GM18505 (cell line): ENCODE data around the gene MAP2K6.

Source experiments
- ATAC-seq: cut with Tn5 transposase; IDR thresholded peaks from one replicate; pipeline ENCODE4 v1.9.1; 2021; ENCODE audit not compliant: unreplicated experiment
- POLR2A ChIP-seq: IDR thresholded peaks from 4 replicates; pipeline ENCODE4 v1.6.1; 2011; ENCODE audit warnings: borderline replicate concordance; ENCODE audit not compliant: insufficient read depth, insufficient read length; ENCODE audit errors: extremely low read depth

Gene MAP2K6

GRCh38 chr17:69457603-69458002 lies 43.1 kb downstream of the MAP2K6 start:
- ATAC-seq = no peak
- TF ChIP-seq POLR2A = no peak

DNA sequence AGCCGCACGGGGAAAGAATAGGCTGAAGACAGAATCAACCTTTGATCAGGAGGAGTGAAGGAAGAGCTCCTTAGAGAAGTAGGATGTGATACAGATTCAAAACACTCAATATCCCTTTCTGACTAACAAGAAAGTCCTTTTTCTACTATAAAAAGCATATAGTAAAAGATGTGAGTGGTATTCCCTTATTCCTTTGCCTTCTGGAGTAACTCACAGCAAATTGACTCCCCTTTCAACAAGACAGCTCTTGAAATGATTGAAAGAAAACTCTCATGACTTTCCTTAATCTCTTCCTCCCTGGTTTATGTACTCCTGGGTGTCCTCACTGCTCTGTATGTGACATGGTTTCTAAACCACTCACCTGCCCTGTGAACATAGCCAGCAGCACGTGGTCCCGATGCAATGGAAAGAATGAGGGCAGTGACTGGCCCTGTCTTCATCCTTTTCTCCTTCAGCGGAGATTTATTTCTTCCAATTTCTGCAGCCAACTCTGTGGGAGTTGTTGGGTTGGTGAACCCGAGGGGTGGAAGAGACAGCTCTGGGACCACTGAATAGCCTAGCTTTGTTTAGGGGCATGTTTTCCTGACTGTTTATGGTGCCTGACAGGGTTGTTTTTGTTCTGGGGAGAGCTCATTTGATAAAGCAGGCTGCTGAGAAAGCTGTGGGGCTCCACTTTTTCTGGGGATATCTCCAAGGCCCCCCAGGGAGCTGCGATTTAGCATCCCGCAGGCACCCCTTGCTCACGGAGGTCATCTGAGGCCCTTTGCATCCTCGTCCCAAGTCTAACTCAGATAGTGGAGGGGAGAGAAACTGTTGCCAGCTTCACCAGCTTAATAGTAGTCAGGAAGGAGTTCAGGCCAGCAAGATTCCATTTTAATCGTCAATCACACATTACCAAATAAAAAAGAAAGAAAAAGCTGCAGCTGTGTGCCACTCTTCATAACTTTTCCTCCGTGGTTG lies 46.7 kb downstream of the MAP2K6 start:
- TF ChIP-seq POLR2A = no peak
- no peak for ATAC-seq

- no peak for ATAC-seq
Observed at GRCh38 chr17:69461951-69462369, 47.5 kb downstream of the MAP2K6 start.

DNA sequence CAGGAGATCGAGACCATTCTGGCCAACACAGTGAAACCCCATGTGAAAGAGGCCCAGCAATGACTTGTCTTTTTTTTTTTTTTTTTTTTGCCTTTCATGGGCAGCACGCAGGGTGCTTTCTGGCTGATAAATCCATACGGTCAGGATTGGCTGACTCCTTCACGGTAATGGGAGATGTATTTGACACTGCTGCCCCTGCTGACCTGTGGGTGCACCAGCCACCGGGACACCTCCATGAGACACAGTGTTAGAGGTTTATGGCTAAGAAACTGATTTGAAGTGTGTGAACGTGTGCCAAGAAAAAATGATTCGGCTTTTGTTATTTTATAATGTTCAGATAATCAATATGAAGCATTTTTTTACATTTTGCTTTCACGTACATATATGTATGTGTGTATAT lies 48.4 kb downstream of the MAP2K6 start:
- ATAC-seq = no peak
- no peak for TF ChIP-seq POLR2A

More at GRCh38 chr17:69461951-69462369, 47.5 kb downstream of the MAP2K6 start:
- TF ChIP-seq POLR2A = no peak

GRCh38 chr17:69466451-69466850 lies 52.0 kb downstream of the MAP2K6 start:
- no peak for TF ChIP-seq POLR2A
- no peak for ATAC-seq

- no peak for ATAC-seq
- no peak for TF ChIP-seq POLR2A
Observed at GRCh38 chr17:69466905-69467667, 52.6 kb downstream of the MAP2K6 start.

DNA sequence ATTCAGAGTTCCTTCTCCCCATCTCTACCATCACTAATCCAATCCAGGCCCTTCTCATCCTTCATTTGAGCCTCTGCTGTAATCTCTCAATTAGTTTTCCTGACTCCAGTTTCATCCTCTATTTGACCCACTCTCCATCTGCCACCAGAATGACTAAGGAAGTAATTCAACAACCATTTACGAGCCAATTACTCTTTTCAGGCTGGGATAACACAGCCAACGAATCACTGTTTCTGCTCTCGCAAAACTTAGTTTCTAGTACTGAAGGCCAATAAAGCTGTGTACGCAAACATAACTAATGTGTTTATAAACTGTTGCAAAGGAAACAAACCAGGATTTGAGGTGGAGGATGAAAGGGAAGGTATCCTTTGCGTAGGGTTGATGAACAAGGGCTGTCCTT lies 53.7 kb downstream of the MAP2K6 start:
- no peak for TF ChIP-seq POLR2A
- no peak for ATAC-seq

DNA sequence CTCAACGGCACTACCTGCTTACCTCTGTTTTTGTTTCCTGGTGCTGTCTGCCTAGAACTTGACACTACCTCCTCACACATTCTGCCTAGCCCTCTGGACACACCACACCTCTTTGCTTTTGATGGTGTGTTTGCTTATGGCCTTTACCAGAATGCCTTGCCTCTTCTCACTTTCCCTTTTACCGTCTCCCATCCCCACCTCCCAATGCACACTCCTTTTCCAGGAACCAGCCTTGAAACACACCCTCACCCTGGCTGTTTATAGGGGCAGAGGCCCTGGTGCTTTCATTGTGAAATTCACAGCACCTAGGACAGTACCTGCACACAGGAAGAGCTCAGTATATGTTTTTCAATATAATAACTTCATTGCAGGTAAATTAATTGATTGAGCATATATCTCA lies 56.2 kb downstream of the MAP2K6 start:
- ATAC-seq = no peak
- TF ChIP-seq POLR2A = no peak

- no peak for TF ChIP-seq POLR2A
- no peak for ATAC-seq
Observed at GRCh38 chr17:69471406-69471805, 56.9 kb downstream of the MAP2K6 start.

- TF ChIP-seq POLR2A = no peak
- no peak for ATAC-seq
Observed at GRCh38 chr17:69473841-69474831, 59.6 kb downstream of the MAP2K6 start.

DNA sequence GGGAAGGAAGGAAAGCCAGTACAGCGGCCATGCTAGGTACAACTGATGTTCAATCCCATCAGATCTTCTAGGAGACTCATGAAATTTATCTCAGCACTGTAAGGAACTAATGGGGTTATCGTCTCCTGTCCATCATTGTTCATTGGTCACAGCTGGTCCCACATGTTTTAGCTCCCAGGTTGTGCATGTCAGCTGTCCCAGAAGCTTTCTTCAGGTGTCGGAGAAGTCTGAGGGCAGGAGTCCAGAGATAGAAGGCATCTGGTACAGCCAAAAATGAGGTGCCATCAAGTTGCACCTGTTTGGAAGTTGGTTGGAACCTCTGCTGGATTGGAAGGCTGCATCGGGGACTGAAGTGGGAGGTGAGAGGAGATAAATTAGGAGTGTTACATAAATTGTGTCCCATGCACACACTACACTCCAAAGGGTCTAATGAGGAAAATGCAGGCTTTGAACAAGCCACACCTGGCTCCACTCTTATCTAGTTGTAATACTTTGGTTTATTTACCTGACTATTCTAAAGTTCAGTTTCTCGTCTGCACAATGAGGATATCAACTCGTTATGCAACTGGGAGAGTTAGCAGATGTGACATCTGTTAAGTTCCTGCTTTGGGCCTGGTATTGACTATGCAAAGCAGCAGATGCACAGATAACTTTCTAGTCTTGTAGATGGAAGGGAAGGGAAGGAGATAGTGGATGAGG lies 62.9 kb downstream of the MAP2K6 start:
- TF ChIP-seq POLR2A = no peak
- no peak for ATAC-seq

GRCh38 chr17:69477903-69478266 lies 63.4 kb downstream of the MAP2K6 start:
- TF ChIP-seq POLR2A = no peak
- ATAC-seq = no peak
